Endodermal cell (in vitro differentiated cells): Measurements from ENCODE around the gene KCNH4. TPM values are rescaled to one million over a fixed set of nuclear protein-coding genes. Genes with fewer than 3 reads are reported as not detected.
"Not testable (repeated sequence)": the region's sequence is repeated elsewhere in the genome, so short reads cannot be mapped to it uniquely, and the experiment has no call there.

Experiments
- DNase-seq: peaks from one replicate; pipeline ENCODE4 v3.0.0-alpha.2; 2017
- H3K27ac ChIP-seq: 2 replicates; pipeline ENCODE4 v1.5.1; 2013; ENCODE audit warnings: mild to moderate bottlenecking, low read depth, low read length, moderate library complexity
- H3K27me3 ChIP-seq: 2 replicates; pipeline ENCODE4 v1.6.1; 2013; ENCODE audit warnings: mild to moderate bottlenecking, low read length, moderate library complexity; ENCODE audit not compliant: insufficient read depth, control insufficient read depth, poor library complexity, severe bottlenecking
- H3K36me3 ChIP-seq: 2 replicates; pipeline ENCODE4 v1.7.0; 2013; ENCODE audit warnings: mild to moderate bottlenecking, low read length, moderate library complexity; ENCODE audit not compliant: control insufficient read depth, insufficient read depth
- H3K4me1 ChIP-seq: one replicate; pipeline ENCODE4 v1.7.0; 2013; ENCODE audit warnings: low read length; ENCODE audit not compliant: control insufficient read depth, insufficient read depth
- H3K4me3 ChIP-seq: 2 replicates; pipeline ENCODE4 v1.5.1; 2013; ENCODE audit warnings: mild to moderate bottlenecking, low read length, moderate library complexity
- H3K9ac ChIP-seq: 2 replicates; pipeline ENCODE4 v1.6.1; 2013; ENCODE audit warnings: mild to moderate bottlenecking, low read length, moderate library complexity; ENCODE audit not compliant: poor library complexity, severe bottlenecking; ENCODE audit errors: extremely low read depth
- H3K9me3 ChIP-seq: 2 replicates; pipeline ENCODE4 v1.6.1; 2013; ENCODE audit warnings: mild to moderate bottlenecking, low read length, moderate library complexity; ENCODE audit not compliant: control insufficient read depth
- H3K27ac Mint-ChIP-seq: 2 replicates; pipeline ENCODE4 v1.8.0; 2020; ENCODE audit warnings: mixed read lengths
- H3K27me3 Mint-ChIP-seq: 2 replicates; pipeline ENCODE4 v1.8.0; 2021; ENCODE audit warnings: mild to moderate bottlenecking, mixed read lengths; ENCODE audit not compliant: insufficient read depth
- H3K36me3 Mint-ChIP-seq: 2 replicates; pipeline ENCODE4 v1.8.0; 2020; ENCODE audit warnings: low read depth, mixed read lengths
- H3K4me1 Mint-ChIP-seq: 2 replicates; pipeline ENCODE4 v1.8.0; 2020; ENCODE audit warnings: mixed read lengths
- H3K4me3 Mint-ChIP-seq: 2 replicates; pipeline ENCODE4 v1.8.0; 2020; ENCODE audit warnings: mild to moderate bottlenecking, moderate library complexity, mixed read lengths
- H3K9me3 Mint-ChIP-seq: 2 replicates; pipeline ENCODE4 v1.8.0; 2020; ENCODE audit warnings: mild to moderate bottlenecking, mixed read lengths
- WGBS, 2 experiments: methylation state at CpG; one replicate each; pipeline versions ENCODE4 v1.1.5 to v1.1.7; 2013; ENCODE audit warnings: missing lambda C conversion rate in 2 of 2, mixed read lengths in 1 of 2; ENCODE audit not compliant: insufficient coverage in 1 of 2, insufficient read length in 1 of 2; 5-methylcytosine and 5-hydroxymethylcytosine counted together
- total RNA-seq, 2 donors: library from RNA; stranded (reverse); fragmentation: NEBNext Ultra II Directional in 1 of 2; extraction: Animal tissue kit (Norgen Biotek cat#: 25700) in 1 of 2; gene quantifications; 2 replicates in 1 of 2; 3 replicates in 1 of 2; pipeline ENCODE4 v1.2.1, GENCODE V29; 2021
- TF ChIP-seq, protein P1 (sequence below): fragments of 200-600 bp; sonication (generic); conservative IDR thresholded peaks from 2 replicates; pipeline ENCODE4 v1.5.0; 2021; ENCODE audit warnings: antibody characterized with exemption, mild to moderate bottlenecking

KCNH4 gene
- total RNA-seq, 2 donors from 2014 or later: not detected

DNA sequence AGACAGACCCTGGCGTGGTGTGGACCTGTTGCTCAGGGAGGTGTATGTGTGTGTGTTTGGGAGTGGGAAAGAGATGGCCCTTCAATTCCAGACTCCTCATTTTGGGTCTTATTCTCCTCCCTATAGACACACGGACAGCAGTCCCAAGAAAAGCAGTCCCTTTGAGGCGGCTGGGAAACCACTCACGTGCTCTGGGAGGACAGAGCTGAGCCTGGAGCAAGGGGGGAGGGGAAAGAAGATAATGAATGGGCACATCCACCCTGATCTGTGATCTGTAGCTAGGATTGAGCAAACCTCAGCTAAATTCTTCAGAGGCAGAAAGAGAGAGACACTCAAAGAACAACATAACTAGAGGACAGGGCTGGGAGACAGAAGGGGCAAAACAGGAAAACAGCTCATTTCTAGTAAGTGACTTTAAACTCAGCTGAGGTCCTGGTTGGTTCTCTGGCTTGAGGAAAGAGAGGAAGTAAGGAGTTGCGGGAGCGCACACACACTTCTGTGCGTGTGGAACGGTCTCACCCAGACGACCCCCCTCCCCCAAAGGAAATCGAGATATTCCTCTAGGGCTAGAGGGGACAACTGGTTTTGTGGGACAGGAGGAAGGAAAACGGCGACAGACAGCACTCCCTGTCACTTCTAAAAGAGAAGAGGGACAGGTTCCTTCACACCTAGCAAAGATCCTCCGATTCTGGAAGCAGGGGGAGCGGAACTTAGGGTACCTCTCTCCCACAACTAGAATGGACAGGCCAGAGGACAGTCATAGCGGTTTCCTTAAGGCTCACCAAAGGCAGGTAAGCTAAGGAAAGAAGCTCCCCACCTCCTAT, 26.8 kb downstream of the KCNH4 start:
- Mint-ChIP-seq H3K4me1 (peaks cover 20% of the 10 kb centered on the region), H3K27me3 (no peaks in the 10 kb centered on the region), H3K36me3 (peaks cover 4% of the 10 kb centered on the region), H3K4me3 (peak overlapping the region; percentile 81), H3K27ac (peak overlapping the region; percentile 81), H3K9me3 (no peaks in the 10 kb centered on the region)
- TF ChIP-seq, protein P1, sequence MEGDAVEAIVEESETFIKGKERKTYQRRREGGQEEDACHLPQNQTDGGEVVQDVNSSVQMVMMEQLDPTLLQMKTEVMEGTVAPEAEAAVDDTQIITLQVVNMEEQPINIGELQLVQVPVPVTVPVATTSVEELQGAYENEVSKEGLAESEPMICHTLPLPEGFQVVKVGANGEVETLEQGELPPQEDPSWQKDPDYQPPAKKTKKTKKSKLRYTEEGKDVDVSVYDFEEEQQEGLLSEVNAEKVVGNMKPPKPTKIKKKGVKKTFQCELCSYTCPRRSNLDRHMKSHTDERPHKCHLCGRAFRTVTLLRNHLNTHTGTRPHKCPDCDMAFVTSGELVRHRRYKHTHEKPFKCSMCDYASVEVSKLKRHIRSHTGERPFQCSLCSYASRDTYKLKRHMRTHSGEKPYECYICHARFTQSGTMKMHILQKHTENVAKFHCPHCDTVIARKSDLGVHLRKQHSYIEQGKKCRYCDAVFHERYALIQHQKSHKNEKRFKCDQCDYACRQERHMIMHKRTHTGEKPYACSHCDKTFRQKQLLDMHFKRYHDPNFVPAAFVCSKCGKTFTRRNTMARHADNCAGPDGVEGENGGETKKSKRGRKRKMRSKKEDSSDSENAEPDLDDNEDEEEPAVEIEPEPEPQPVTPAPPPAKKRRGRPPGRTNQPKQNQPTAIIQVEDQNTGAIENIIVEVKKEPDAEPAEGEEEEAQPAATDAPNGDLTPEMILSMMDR: no peak
- Histone ChIP-seq H3K9me3 (no peaks in the 10 kb centered on the region), H3K4me1 (peaks cover 7% of the 10 kb centered on the region), H3K4me3 (peak overlapping the region; percentile 99), H3K27me3 (no peaks in the 10 kb centered on the region), H3K9ac (peak overlapping the region; percentile 89), H3K36me3 (peaks cover 7% of the 10 kb centered on the region), H3K27ac (no peak overlapping the region)
- DNase-seq: no peak
- 10 to 17% methylated on average over 2 to 9 of the region's 15 CpGs for WGBS, 2 experiments

DNA sequence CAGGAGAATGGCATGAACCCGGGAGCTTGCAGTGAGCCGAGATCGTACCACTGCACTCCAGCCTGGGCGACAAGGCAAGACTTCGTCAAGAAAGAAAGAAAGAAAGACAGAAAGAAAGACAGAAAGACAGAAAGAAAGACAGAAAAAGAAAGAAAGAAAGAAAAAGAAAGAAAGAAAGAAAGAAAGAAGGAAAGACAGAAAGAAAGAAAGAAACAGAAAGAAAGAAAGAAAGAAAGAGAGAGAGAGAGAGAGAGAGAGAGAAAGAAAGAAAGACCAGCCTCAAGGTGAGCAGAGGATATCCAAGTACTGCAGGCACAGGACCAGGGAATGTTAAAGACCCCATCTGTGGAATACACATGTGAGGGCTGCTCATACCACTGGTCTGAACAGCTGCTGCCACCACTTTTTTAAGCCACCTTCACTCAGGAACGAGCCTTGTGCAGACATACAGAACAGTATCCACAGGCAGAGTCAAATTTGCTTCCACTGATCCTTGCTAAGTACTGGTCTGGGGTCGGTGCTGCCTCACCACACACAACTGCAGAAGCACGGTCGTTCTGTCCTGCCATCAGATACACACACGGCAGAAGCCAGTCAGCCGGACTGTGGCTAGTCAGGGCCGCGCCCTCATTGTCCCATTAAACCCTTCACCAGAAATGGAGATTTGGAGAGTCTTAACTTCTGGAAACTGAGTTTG, 33.9 kb downstream of the KCNH4 start:
- H3K9me3 Mint-ChIP-seq: no peaks in the 10 kb centered on the region

DNA sequence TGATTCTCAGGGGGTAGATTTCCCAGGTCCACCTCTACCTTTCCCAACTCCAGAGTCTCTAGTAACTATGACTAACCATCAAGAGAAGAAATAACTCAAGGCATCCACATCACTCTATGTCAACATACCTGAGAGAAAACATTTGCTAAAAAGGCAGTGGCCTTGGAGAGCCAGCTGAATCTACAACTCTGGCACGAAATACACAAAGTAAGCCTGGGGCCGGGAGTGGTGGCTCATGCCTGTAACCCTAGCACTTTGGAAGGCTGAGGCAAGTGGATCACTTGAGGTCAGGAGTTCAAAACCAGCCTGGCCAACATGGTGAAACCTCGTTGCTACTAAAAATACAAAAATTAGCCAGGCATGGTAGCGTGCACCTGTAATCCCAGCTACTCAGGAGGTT, 37.8 kb downstream of the KCNH4 start:
- H3K4me3 Mint-ChIP-seq, H3K4me1 ChIP-seq, H3K27me3 ChIP-seq, H3K27ac ChIP-seq, DNase-seq, H3K9me3 Mint-ChIP-seq, H3K27me3 Mint-ChIP-seq, H3K9me3 ChIP-seq, H3K9ac ChIP-seq, H3K4me3 ChIP-seq: not testable (repeated sequence)
- Mint-ChIP-seq H3K4me1 (peaks cover 19% of the 10 kb centered on the region), H3K36me3 (peaks cover 35% of the 10 kb centered on the region), H3K27ac (peak overlapping the region; percentile 9)
- WGBS, 2 experiments: 90 to 93% methylated on average over 4 of the region's 4 CpGs
- H3K36me3 ChIP-seq: peaks cover 31% of the 10 kb centered on the region

More for the DNA sequence above, 33.9 kb downstream of the KCNH4 start:
- Mint-ChIP-seq H3K36me3 (peaks cover 22% of the 10 kb centered on the region), H3K4me1 (no peaks in the 10 kb centered on the region), H3K4me3 (no peak overlapping the region), H3K27me3 (no peaks in the 10 kb centered on the region), H3K27ac (no peak overlapping the region)
- DNase-seq: no peak
- Histone ChIP-seq H3K4me1 (no peaks in the 10 kb centered on the region), H3K27me3 (no peaks in the 10 kb centered on the region), H3K9me3 (no peaks in the 10 kb centered on the region), H3K4me3 (no peak overlapping the region), H3K36me3 (peaks cover 34% of the 10 kb centered on the region), H3K27ac (no peak overlapping the region), H3K9ac (no peak overlapping the region)
- TF ChIP-seq, protein P1: no peak
- WGBS, 2 experiments: 94 to 96% methylated on average over 9 to 13 of the region's 13 CpGs
